Sigmoid colon (tissue), 4 donors: ENCODE measurements around the gene CYP24A1.

ENCODE experiments used
- CTCF ChIP-seq, 4 experiments: fragments of 450-650 bp in 3 of 4; fragments of 200-600 bp in 1 of 4; IDR thresholded peaks; one replicate each; pipeline ENCODE4 v1.5.1; 2016 to 2019; ENCODE audit warnings: antibody characterized with exemption in 4 of 4, mild to moderate bottlenecking in 3 of 4, moderate library complexity in 2 of 4
- EP300 ChIP-seq, 4 donors: sonication (generic); formaldehyde crosslinking; IDR thresholded peaks; one replicate each; pipeline ENCODE4 v1.6.1; 2017; ENCODE audit warnings: antibody characterized with exemption in 4 of 4

- TF ChIP-seq CTCF (IDR thresholded peaks at IDR 0.05) (no peak), EP300 (IDR thresholded peaks at IDR 0.05) (no peak)
Measured at GRCh38 chr20:54118220-54119001, 55.4 kb downstream of the CYP24A1 start.
